Bronchial epithelial cell (primary cell): ENCODE measurements around the gene ZNF280B. TPM values are rescaled to one million over a fixed set of nuclear protein-coding genes. Genes with fewer than 3 reads are reported as not detected.
"Not testable (repeated sequence)": the region's sequence is repeated elsewhere in the genome, so short reads cannot be mapped to it uniquely, and the experiment has no call there.

ENCODE experiments used
- DNase-seq: peaks from one replicate; pipeline ENCODE4 v3.0.0-alpha.2; 2010; ENCODE audit warnings: low read depth
- FAIRE-seq: peaks from 2 replicates; lab custom pipeline; 2011; peaks lifted over from hg19 to GRCh38; lab: Jason Lieb, UNC
- H3K27me3 ChIP-seq: 2 replicates; pipeline ENCODE4 v1.5.1; 2011; ENCODE audit warnings: low read length; ENCODE audit not compliant: control insufficient read depth, insufficient read depth
- H3K36me3 ChIP-seq: 2 replicates; pipeline ENCODE4 v1.5.1; 2011; ENCODE audit warnings: low read length; ENCODE audit not compliant: control insufficient read depth, insufficient read depth
- H3K4me3 ChIP-seq: 2 replicates; pipeline ENCODE4 v1.5.1; 2011; ENCODE audit warnings: mild to moderate bottlenecking, low read depth, low read length, control low read depth
- total RNA-seq: library from RNA; depleted of rRNA; stranded (reverse); fragments of >200 nt; gene quantifications from 2 replicates; pipeline ENCODE4 v1.2.1, GENCODE V29; 2014
- TF ChIP-seq, protein P1 (sequence below): IDR thresholded peaks from 2 replicates; pipeline ENCODE4 v1.5.1; 2011; ENCODE audit warnings: mild to moderate bottlenecking, moderate library complexity, low read length, control low read depth, inconsistent platforms; ENCODE audit not compliant: insufficient read depth, severe bottlenecking

ZNF280B gene
- total RNA-seq, 1 donor from 2014 or later, result 0.26 TPM

DNA sequence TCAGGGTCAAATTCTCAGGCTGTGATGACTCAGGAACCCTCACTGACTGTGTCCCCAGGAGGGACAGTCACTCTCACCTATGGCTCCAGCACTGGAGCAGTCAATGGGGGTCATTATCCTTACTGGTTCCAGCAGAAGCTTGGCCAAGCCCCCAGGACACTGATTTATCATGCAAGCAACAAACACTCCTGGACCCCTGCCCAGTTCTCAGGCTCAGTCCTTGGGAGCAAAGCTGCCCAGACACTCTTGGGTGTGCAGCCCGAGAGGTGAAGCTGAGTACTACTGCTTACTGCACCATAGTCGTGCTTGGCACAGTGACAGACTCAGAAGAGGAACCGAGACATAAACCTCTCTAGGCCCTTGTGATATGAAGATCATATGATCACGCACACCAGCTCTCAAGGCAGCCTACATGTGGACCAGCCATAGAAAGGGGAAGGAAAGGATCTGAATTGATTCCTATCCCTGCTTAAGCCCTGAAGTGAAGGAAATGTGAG lies 58.2 kb downstream of the ZNF280B start:
- no peak overlapping the region for H3K4me3 ChIP-seq
- TF ChIP-seq, protein P1, sequence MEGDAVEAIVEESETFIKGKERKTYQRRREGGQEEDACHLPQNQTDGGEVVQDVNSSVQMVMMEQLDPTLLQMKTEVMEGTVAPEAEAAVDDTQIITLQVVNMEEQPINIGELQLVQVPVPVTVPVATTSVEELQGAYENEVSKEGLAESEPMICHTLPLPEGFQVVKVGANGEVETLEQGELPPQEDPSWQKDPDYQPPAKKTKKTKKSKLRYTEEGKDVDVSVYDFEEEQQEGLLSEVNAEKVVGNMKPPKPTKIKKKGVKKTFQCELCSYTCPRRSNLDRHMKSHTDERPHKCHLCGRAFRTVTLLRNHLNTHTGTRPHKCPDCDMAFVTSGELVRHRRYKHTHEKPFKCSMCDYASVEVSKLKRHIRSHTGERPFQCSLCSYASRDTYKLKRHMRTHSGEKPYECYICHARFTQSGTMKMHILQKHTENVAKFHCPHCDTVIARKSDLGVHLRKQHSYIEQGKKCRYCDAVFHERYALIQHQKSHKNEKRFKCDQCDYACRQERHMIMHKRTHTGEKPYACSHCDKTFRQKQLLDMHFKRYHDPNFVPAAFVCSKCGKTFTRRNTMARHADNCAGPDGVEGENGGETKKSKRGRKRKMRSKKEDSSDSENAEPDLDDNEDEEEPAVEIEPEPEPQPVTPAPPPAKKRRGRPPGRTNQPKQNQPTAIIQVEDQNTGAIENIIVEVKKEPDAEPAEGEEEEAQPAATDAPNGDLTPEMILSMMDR, result no peak
- no peak for FAIRE-seq
- DNase-seq, result no peak
- H3K36me3 ChIP-seq, result no peaks in the 10 kb centered on the region
- H3K27me3 ChIP-seq, result no peaks in the 10 kb centered on the region

DNA sequence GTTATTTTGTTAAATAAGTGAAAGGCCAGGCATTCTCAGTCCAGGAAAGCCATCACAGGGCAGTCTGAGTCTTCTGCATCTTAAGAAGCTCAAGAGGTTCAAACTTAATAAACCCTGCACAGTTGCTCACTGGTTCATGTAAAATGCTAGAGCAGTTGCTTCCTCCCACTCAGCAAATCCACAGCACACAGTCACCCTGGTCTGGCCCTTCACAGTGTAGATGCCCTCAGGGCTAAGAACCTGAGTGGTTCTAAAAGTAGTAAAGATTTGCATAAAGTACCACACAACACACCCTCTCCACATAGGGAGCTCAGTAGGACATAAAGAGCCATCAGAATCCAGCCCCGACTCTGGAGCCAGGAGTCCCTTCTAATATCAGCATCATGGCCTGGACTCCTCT lies 58.7 kb downstream of the ZNF280B start:
- TF ChIP-seq, protein P1, result no peak
- DNase-seq (no peak), FAIRE-seq (no peak)
- Histone ChIP-seq H3K27me3 (no peaks in the 10 kb centered on the region), H3K4me3 (no peak overlapping the region), H3K36me3 (no peaks in the 10 kb centered on the region)

DNA sequence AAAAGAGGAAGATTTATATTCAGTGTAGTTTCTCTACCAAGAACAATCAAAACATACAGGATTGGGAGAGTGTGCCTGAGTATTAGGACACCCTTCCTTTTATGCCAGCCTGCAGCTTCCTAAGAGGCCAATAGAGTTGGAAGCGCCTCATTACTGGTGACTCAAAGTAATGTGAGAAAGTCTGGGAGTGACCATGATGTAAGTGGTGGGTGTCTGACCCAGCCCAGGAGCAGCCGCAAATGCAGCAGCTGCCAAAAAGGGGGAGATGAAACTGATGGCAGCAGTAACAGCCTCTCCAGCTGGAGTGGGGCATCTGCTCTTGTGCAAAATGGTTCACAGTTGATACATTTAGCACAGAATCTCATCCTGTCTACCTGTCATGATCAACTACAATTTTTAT lies 62.0 kb downstream of the ZNF280B start:
- FAIRE-seq (no peak), DNase-seq (no peak)
- Histone ChIP-seq H3K4me3 (no peak overlapping the region), H3K36me3 (no peaks in the 10 kb centered on the region), H3K27me3 (no peaks in the 10 kb centered on the region)
- TF ChIP-seq, protein P1, result no peak

DNA sequence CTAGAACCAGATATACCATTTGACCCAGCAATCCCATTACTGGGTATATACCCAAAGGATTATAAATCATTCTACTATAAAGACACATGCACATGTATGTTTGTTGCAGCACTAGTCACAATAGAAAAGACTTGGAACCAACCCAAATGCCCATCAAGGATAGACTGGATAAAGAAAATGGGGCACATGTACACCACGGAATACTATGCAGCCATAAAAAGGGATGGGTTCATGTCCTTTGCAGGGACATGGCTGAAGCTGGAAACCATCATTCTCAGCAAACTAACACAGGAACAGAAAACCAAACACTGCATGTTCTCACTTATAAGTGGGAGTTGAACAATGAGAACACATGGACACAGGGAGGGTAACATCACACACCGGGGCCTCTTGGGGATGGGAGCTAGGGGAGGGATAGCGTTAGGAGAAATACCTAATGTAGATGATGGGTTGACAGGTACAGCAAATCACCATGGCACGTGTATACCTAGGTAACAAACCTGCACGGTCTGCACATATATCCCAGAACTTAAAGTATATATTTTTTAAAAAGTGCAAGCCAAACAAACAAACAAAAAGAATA lies 64.4 kb downstream of the ZNF280B start:
- not testable (repeated sequence) for DNase-seq, H3K4me3 ChIP-seq, H3K36me3 ChIP-seq, H3K27me3 ChIP-seq, FAIRE-seq

DNA sequence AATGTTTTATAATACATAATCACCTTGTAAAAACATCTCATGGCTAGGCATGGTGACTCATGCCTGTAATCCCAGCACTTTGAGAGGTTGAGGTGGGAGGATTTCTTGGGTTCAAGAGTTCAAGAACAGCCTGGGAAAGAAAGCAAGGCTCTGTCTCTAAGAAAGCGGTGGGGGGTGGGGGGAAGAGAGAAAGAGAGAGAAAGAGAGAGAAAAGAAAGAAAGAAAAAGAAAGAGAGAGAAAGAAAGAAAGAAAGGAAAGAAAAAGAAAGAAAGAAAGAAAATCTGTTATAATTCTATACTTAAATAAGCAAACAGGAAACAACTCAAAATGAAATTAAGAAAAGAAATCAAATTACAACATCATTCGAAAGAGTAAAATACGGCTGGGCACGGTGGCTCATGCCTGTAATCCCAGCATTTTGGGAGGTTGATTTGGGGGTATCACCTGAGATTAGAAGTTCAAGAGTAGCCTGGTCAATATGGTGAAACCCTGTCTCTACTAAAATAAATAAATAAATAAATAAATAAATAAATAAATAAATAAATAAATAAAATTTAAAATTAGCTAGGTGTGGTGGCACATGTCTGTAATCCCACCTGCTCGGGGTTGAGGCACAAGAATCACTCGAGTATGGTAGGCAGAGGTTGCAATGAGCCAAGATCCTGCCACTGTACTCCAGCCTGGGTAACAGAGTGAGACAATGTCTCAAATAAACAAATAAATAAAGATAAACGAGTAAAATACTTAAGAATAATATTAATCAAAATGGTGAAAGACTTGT lies 65.4 kb downstream of the ZNF280B start:
- TF ChIP-seq, protein P1, result no peak
- DNase-seq (no peak), FAIRE-seq (no peak)
- H3K36me3 ChIP-seq, result no peaks in the 10 kb centered on the region
- no peaks in the 10 kb centered on the region for H3K27me3 ChIP-seq
- H3K4me3 ChIP-seq, result no peak overlapping the region

DNA sequence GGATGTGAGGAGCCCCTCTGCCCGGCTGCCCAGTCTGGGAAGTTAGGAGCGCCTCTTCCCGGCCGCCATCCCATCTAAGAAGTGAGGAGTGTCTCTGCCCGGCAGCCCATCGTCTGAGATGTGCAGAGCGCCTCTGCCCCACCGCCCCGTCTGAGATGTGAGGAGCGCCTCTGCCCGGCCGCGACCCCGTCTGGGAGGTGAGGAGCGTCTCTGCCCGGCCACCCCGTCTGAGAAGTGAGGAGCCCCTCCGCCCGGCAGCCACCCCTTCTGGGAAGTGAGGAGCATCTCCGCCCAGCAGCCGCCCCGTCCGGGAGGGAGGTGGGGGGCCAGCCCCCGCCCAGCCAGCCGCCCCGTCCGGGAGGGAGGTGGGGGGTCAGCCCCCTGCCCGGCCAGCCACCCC lies 66.9 kb downstream of the ZNF280B start:
- not testable (repeated sequence) for DNase-seq, H3K36me3 ChIP-seq, FAIRE-seq, H3K4me3 ChIP-seq, H3K27me3 ChIP-seq
